Gastroesophageal sphincter (tissue), 4 donors: Measurements from ENCODE around the gene ABCA7. TPM values are rescaled to one million over a fixed set of nuclear protein-coding genes. Genes with fewer than 3 reads are reported as not detected.
A peak's percentile ranks its signal among the peaks of the same experiment; 100 is the strongest.

Source experiments
- ATAC-seq: fragments of 150-250 bp; one replicate; pipeline ENCODE4 v1.9.1; 2016; ENCODE audit warnings: mild to moderate bottlenecking, moderate library complexity
- H3K27ac ChIP-seq, 4 donors: fragments of 200-600 bp; sonication (generic) in 3 of 4; 1 replicate in 3 of 4; 2 replicates in 1 of 4; pipeline ENCODE4 v1.5.1; 2016 to 2019
- H3K27me3 ChIP-seq: fragments of 200-600 bp; sonication (generic); one replicate; pipeline ENCODE4 v1.5.1; 2019
- H3K36me3 ChIP-seq, 2 donors: fragments of 200-600 bp; sonication (generic); one replicate each; pipeline ENCODE4 v1.5.1; 2019; ENCODE audit warnings: control low read depth in 1 of 2
- H3K4me1 ChIP-seq, 3 donors: fragments of 200-600 bp; sonication (generic); 1 replicate in 2 of 3; 2 replicates in 1 of 3; pipeline ENCODE4 v1.5.1; 2016 to 2019; ENCODE audit warnings: control low read depth in 2 of 3
- H3K4me3 ChIP-seq, 2 donors: fragments of 200-600 bp; sonication (generic); one replicate each; pipeline ENCODE4 v1.5.1; 2019; ENCODE audit warnings: mild to moderate bottlenecking in 1 of 2, moderate library complexity in 1 of 2
- H3K9me3 ChIP-seq, 3 donors: fragments of 200-600 bp; sonication (generic); one replicate each; pipeline ENCODE4 v1.5.1; 2017 to 2019; ENCODE audit warnings: control low read depth in 2 of 3
- CTCF ChIP-seq, 4 experiments: fragments of 200-600 bp in 2 of 4; fragments of 450-650 bp in 2 of 4; sonication (generic) in 1 of 4; IDR thresholded peaks; one replicate each; pipeline ENCODE4 v1.5.1; 2017 to 2019; ENCODE audit warnings: antibody characterized with exemption in 4 of 4, mild to moderate bottlenecking in 2 of 4, moderate library complexity in 2 of 4
- EP300 ChIP-seq: sonication (generic); formaldehyde crosslinking; IDR thresholded peaks from one replicate; pipeline ENCODE4 v1.6.1; 2017; ENCODE audit warnings: antibody characterized with exemption, mild to moderate bottlenecking
- POLR2A ChIP-seq, 2 donors: fragments of 450-650 bp; IDR thresholded peaks; one replicate each; pipeline ENCODE4 v1.6.1; 2017; ENCODE audit warnings: antibody characterized with exemption in 2 of 2, mild to moderate bottlenecking in 2 of 2, moderate library complexity in 1 of 2
- POLR2AphosphoS5 ChIP-seq: sonication (generic); formaldehyde crosslinking; IDR thresholded peaks from one replicate; pipeline ENCODE4 v1.6.1; 2017; ENCODE audit warnings: antibody characterized with exemption
- WGBS, 2 donors: methylation state at CpG; one replicate each; pipeline ENCODE4 v1.1.5; 2018; ENCODE audit warnings: low coverage in 1 of 2; 5-methylcytosine and 5-hydroxymethylcytosine counted together
- total RNA-seq, 4 donors: library from RNA; depleted of rRNA; stranded (reverse); fragments of >200 nt; gene quantifications; one replicate each; pipeline ENCODE4 v1.1.0, GENCODE V29; 2016

Gene ABCA7
- total RNA-seq, 4 donors from 2014 or later: 3.9 to 14.3 (median 6.4) TPM

GRCh38 chr19:1010586-1011510 lies 29.1 kb upstream of the ABCA7 start:
- Histone ChIP-seq H3K27ac (peak overlapping the region in 1 of 4 donors; percentile 69), H3K4me3 (no peak overlapping the region), H3K9me3 (no peaks in the 10 kb centered on the region), H3K36me3 (peaks cover 0 to 71% of the 10 kb centered on the region in 2 donors), H3K4me1 (peaks cover 0 to 26% (median 9%) of the 10 kb centered on the region in 3 donors), H3K27me3 (no peaks in the 10 kb centered on the region)
- WGBS, 2 donors: no CpG with 5 or more reads among the region's 56 CpGs
- ATAC-seq: no peak
- TF ChIP-seq POLR2A (IDR thresholded peaks at IDR 0.05) (no peak), EP300 (no peak), POLR2AphosphoS5 (no peak), CTCF (IDR thresholded peaks at IDR 0.05) (no peak)

GRCh38 chr19:1011831-1012333 lies 28.0 kb upstream of the ABCA7 start:
- Histone ChIP-seq H3K4me1 (peaks cover 0 to 37% (median 19%) of the 10 kb centered on the region in 3 donors), H3K27me3 (no peaks in the 10 kb centered on the region), H3K4me3 (no peak overlapping the region), H3K36me3 (peaks cover 0 to 71% of the 10 kb centered on the region in 2 donors), H3K9me3 (no peaks in the 10 kb centered on the region), H3K27ac (no peak overlapping the region)
- TF ChIP-seq EP300 (no peak), CTCF (IDR thresholded peaks at IDR 0.05) (no peak), POLR2A (IDR thresholded peaks at IDR 0.05) (no peak), POLR2AphosphoS5 (no peak)
- ATAC-seq: no peak
- 70 to 100% methylated on average over 1 to 6 of the region's 36 CpGs for WGBS, 2 donors

- H3K36me3 ChIP-seq: peaks cover 0 to 71% of the 10 kb centered on the region in 2 donors
- TF ChIP-seq EP300 (no peak), CTCF (IDR thresholded peaks at IDR 0.05) (no peak), POLR2AphosphoS5 (no peak), POLR2A (IDR thresholded peaks at IDR 0.05) (no peak)
- no peak overlapping the region for H3K4me3 ChIP-seq
- ATAC-seq: no peak
- no peaks in the 10 kb centered on the region for H3K27me3 ChIP-seq
- no CpG with 5 or more reads among the region's 18 CpGs for WGBS, 2 donors
- H3K27ac ChIP-seq: no peak overlapping the region
- no peaks in the 10 kb centered on the region for H3K9me3 ChIP-seq
- peaks cover 0 to 41% (median 24%) of the 10 kb centered on the region in 3 donors for H3K4me1 ChIP-seq
Observed at GRCh38 chr19:1012334-1012733, 27.6 kb upstream of the ABCA7 start.

GRCh38 chr19:1013218-1013617 lies 26.7 kb upstream of the ABCA7 start:
- H3K9me3 ChIP-seq: no peaks in the 10 kb centered on the region
- H3K4me1 ChIP-seq: peaks cover 0 to 50% (median 33%) of the 10 kb centered on the region in 3 donors
- H3K4me3 ChIP-seq: no peak overlapping the region
- H3K27me3 ChIP-seq: no peaks in the 10 kb centered on the region
- no CpG with 5 or more reads among the region's 10 CpGs for WGBS, 2 donors
- TF ChIP-seq POLR2A (IDR thresholded peaks at IDR 0.05): no peak
- no peak for TF ChIP-seq EP300
- no peak for TF ChIP-seq CTCF (IDR thresholded peaks at IDR 0.05)
- TF ChIP-seq POLR2AphosphoS5: no peak
- no peak for ATAC-seq
- H3K36me3 ChIP-seq: peaks cover 0 to 75% of the 10 kb centered on the region in 2 donors
- H3K27ac ChIP-seq: no peak overlapping the region
